ENCODE measurements around the gene DTNB.
A peak's percentile ranks its signal among the peaks of the same experiment; 100 is the strongest.
"Not testable (repeated sequence)": the region's sequence is repeated elsewhere in the genome, so short reads cannot be mapped to it uniquely, and the experiment has no call there.

Gene DTNB

GRCh38 chr2:25589676-25590205 is 83.6 kb downstream of the DTNB start:
- DNase-seq (ENCODE audit: low read depth in 2 of 2), result no peak

DNA sequence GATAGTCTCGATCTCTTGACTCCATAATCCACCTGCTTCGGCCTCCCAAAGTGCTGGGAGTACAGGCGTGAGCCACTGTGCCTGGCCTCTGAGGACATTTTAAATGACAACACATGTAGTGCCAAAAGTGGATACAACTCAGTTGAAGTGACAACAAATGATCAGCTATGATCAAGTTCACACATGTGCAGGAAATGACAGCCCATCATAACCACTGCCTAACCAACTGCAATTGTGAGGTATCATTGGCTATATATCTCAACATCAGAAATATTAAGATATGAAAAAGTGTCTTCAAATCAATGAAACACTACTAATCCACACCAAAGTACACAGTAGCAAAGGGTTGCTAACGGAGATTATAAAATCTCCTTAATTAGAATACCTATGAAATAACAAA is 84.8 kb downstream of the DTNB start:
- DNase-seq (ENCODE audit: low read depth in 2 of 2), result no peak

DNA sequence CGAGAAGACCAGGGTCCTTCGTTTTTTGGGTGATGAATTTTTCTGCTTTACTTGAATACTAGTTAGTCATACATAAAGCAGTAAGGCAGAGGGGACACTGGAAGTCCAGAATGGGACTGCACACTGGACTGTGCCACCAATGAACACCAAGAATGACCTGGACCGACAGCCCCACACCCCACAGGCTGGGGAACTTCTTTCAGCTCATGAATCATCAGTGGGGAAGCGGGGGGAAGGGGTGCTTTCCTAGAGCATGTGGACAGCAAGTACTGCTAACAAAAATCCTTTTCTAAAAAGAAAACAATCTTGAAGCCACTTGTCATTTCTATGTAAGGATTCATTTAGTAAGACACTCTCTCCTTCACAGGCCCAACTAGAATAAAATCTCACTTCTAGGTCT is 86.0 kb downstream of the DTNB start:
- DNase-seq (ENCODE audit: low read depth in 2 of 2), result no peak

DNA sequence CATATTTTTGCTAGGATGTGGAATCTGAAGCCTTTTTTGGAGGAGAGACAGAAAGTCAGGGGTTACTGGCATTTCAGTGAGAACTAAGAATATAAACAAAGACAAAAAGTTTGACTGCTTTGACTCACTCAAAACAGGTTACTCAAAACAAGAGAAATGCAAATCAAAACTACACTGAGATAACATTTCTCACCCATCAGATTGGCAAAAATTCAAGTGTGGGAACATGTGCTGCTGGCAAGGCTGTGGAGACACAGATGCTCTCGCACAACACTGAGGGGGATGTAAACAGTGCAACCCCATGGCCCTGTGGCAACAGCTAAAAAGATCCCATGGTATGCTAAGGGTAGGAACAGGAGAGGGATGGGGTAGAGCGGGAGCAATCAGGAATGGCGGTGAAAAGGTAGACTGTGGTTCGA is 86.6 kb downstream of the DTNB start:
- no peak for DNase-seq (ENCODE audit: low read depth in 2 of 2)

- DNase-seq (ENCODE audit: low read depth in 2 of 2), result no peak
These were observed 88.2 kb downstream of the DTNB start for GRCh38 chr2:25585189-25585588.

GRCh38 chr2:25582077-25582830 is 91.1 kb downstream of the DTNB start:
- DNase-seq (ENCODE audit: low read depth in 2 of 2), result no peak

- no peak for DNase-seq (ENCODE audit: low read depth in 2 of 2)
These were observed 96.8 kb downstream of the DTNB start for GRCh38 chr2:25576596-25576995.

- no peak for DNase-seq (ENCODE audit: low read depth in 2 of 2)
These were observed 100.7 kb downstream of the DTNB start for GRCh38 chr2:25572638-25573037.

DNA sequence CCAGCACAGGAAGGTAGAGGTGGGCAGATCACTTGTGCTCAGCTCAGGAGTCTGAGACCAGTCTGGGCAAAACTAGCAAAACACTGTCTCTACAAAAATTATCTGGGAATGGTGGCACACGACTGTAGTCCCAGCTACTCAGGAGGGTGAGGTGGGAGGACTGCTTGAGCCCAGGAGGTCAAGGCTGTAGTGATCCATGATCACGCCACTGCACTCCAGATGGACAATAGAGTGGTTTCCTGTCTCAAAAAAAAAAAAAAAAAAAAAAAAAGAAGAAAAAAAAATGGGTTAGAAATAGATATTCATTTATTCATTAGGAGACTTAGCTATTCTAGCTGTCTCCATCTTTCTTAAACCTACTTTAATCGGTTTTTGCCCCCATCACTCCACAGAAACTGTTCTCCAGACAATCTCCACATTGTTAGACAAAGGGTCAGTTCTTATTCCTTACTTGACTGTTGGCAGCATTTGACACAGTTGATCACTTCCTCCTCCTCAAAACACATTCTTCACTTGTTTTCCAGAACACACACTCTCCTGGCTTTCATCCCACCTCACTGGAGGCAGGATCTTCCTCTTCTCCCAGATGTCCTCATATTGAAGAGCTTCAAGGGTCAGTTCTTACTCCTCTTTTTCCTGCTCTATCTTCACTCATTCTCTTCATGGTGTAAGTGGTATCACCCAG is 103.1 kb downstream of the DTNB start:
- no peak for DNase-seq (ENCODE audit: low read depth in 2 of 2)

DNA sequence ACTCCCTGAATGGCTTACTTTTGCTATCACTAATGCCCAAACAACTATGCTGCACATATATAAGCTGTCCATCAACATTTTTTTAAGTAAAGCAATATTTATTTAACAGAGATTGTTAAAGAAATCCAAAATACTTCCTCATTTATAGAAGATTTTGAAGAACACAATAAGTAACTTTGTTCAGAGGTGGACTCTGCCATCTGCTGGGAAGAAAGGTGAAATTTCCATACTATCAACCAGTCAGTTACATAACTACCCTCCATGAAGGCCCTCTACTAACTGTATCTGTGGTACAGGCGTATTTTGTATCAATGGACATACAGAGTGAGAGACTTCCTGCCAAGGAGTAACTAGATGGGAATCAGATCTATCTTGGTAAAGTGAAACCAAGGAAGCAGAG is 106.0 kb downstream of the DTNB start:
- DNase-seq (ENCODE audit: low read depth in 2 of 2), result peak; percentile 12 to 20

GRCh38 chr2:25566694-25567093 is 106.7 kb downstream of the DTNB start:
- no peak for DNase-seq (ENCODE audit: low read depth in 2 of 2)

GRCh38 chr2:25566094-25566493 is 107.3 kb downstream of the DTNB start:
- no peak for DNase-seq (ENCODE audit: low read depth in 2 of 2)

DNA sequence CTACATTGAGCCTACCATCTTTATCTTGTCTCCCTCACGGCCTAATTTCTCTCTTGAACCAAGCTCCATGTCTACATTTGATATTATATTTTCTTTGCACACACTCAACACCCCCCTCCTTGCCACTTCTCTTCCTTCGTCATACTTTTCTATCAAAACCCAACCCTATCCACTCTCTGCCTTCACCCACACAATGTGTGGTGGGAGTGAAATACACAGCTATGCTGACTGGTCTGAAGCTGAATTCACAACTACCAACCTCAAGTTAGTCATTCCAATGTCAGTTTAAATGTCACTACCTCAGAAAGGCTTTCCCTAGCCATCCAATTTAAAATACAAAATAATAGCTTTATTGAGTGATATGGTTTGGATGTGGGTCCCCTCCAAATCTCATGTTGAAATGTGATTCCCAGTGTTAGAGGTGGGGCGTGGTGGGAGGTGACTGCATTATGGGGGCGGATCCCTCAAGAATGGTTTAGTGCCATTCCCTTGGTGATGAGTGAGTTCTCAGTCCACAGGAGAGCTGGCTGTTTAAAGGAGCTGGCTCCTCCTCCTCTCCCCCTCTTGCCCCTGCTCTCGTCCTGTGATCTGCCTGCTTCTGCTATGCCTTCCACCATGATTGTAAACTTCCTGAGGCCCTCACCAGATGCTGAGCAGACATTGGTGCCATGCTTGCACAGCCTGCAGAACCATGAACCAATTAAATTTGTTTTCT is 112.1 kb downstream of the DTNB start:
- no peak for DNase-seq (ENCODE audit: low read depth in 2 of 2)

DNA sequence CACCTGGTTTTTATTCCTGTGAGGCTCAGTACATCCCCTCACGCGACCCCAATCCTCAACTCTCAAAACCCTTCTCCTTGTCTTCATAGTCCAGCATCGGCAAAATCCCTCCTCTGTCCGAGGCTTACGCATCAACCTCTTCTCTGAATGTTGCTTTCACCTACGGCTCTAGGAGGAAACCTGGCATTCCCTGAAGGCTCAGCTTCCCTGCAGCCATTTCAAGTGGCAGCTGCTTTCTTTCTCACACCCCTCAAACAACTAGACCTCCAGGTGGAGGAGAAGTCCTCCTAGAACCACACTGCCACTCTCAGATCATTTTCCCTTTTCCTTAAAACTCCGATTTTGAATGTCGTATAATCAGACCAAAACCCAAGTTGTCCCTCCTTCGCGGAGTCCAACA is 114.2 kb downstream of the DTNB start:
- DNase-seq (ENCODE audit: low read depth in 2 of 2), result no peak

GRCh38 chr2:25558262-25558661 is 115.1 kb downstream of the DTNB start:
- peak; percentile 40 to 54 for DNase-seq (ENCODE audit: low read depth in 2 of 2)

DNA sequence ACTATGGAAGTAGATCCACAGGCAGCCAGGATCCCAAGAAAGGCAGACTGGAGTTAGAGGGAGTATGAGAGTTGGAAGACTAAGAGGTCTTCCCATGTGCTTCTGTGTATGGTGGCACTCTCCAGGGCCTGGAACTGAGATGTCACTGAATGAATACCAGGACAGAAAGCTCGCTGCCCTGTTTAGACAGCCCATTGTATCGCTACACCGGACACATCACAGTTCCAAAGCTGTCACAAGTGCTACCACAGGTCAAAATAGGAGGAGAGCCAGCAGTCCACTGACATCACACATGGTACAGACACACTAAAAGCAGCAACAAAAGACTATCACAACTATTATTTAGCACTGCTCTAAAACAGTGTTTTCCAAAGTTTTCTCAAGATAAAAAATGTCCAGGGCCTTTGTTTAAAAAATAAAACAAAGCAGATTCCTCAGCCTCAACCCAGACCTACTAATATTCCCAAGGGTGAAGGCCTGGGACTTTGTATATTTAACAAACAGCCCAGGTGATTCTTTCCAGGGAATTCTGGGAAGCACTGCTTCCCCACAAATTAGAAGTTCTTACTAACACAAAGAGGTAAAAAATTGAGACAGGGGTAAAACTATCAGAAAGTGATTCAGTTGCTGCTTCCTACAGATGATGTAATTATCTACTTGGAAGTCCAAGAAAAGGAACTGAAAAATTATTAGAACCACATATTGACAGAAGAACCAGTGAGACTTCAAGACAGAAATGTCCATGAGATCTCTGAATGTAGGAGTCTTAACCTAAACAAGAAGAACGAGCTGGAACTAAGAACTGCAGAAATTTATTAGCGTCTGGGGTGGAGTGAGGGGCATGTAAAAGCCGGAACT is 116.0 kb downstream of the DTNB start:
- no peak for DNase-seq (ENCODE audit: low read depth in 2 of 2)

- no peak for DNase-seq (ENCODE audit: low read depth in 2 of 2)
These were observed 121.1 kb downstream of the DTNB start for GRCh38 chr2:25552318-25552717.

DNA sequence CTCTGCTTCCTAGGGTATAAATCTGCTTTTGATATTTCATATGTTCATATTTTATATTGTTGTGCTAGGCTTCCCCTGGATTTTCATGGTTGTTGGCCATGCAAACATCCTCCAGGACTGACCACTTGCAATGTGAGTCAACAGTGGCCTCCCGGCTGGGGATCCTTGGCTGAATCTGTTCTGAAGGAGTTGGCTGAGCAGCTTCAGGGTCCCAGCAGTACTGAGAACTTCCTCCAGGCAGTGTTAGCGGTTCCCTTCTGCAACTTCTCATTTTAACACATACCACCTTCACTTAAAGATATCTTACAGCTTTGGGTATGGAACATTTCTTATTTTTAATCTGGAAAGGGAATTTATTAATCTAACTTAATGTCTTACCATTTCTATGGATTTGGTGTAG is 122.1 kb downstream of the DTNB start:
- no peak for DNase-seq (ENCODE audit: low read depth in 2 of 2)

- DNase-seq (ENCODE audit: low read depth in 2 of 2), result not testable (repeated sequence)
These were observed 123.8 kb downstream of the DTNB start for GRCh38 chr2:25549571-25549970.

DNA sequence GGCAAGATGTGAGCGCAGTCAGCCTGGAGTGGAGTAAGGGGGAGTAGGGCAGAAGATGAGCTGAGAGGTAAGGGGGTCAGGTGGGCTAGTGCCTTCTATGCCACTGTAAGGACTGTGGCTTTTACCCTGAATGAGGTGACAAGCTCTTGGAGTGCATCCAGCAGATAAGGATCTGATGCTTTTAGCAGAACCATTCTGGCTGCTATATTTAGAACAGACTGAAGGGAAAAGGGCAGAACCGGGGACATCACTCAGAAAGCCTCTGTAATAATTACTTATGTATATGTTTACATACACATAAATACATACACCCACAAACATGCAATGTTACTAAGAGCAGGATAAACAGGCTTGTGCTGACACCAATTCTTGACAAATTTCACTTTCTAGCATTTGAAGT is 124.8 kb downstream of the DTNB start:
- no peak for DNase-seq (ENCODE audit: low read depth in 2 of 2)

GRCh38 chr2:25546852-25547251 is 126.5 kb downstream of the DTNB start:
- DNase-seq (ENCODE audit: low read depth in 2 of 2), result no peak

DNA sequence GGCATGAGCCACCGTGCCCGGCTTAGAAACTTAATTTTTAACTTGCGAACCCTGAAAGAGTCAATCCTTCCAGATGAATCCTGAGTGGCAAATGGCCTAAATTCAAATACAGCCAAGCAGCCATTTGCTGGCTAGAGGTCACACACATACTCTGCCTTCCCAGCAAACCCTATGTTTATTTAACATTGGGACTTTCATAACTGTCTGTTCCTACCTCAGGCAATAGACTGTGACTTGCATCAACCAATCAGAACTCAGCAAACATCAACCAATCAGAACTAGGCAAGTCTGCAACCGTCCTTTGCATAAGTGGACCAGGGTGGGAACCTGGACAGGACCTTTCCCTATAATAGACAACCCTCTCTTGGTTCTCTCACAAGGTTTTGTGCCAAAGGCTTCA is 127.5 kb downstream of the DTNB start:
- DNase-seq (ENCODE audit: low read depth in 2 of 2), result no peak

Data from fibroblast of skin of left biceps (primary cell).